ENCODE data around the gene ELOVL6. TPM values are rescaled to one million over a fixed set of nuclear protein-coding genes. Genes with fewer than 3 reads are reported as not detected.
A peak's percentile ranks its signal among the peaks of the same experiment; 100 is the strongest.

Gene ELOVL6
- total RNA-seq, 1 experiment from 2014 or later: 2.2 TPM

- Histone ChIP-seq H3K4me3 (ENCODE audit: low read length) (peak overlapping the region; percentile 82), H3K36me3 (ENCODE audit: low read depth, low read length) (no peaks in the 10 kb centered on the region), H3K9me2 (replicated peaks; ENCODE audit: low read length) (no peaks in the 10 kb centered on the region), H3K4me1 (ENCODE audit: insufficient read depth, low read length) (peaks cover 5% of the 10 kb centered on the region; the same call in 1 of the 2 replicates), H3K79me2 (ENCODE audit: low read length) (peaks cover 17% of the 10 kb centered on the region), H2AFZ (ENCODE audit: low read length) (peak overlapping the region; percentile 99), H3K4me2 (ENCODE audit: low read length) (peak overlapping the region; percentile 85), H4K20me1 (ENCODE audit: low read length) (no peaks in the 10 kb centered on the region), H3K27ac (ENCODE audit: low read length) (no peak overlapping the region), H3K9me3 (ENCODE audit: low read length) (no peaks in the 10 kb centered on the region), H3F3A (ENCODE audit: low read length, unreplicated experiment) (no peaks in the 10 kb centered on the region), H3K9ac (ENCODE audit: low read length) (peak overlapping the region; percentile 79), H3K27me3 (ENCODE audit: low read length) (no peaks in the 10 kb centered on the region)
- no TSS peak for BruUV-seq (replicated peaks)
- POLR2A ChIA-PET (ENCODE audit: unreplicated experiment): no interaction called here
- TF ChIP-seq CTCF (conservative IDR thresholded peaks at IDR 0.05; ENCODE audit: low read depth, low read length): no peak
- TF ChIP-seq EZH2phosphoT487 (IDR thresholded peaks at IDR 0.05; ENCODE audit: borderline replicate concordance, low read length): no peak
- no peak for TF ChIP-seq EZH2 (IDR thresholded peaks at IDR 0.05; ENCODE audit: low read length, unreplicated experiment)
- DNase-seq: peak; percentile 22
- CTCF ChIA-PET: interaction anchor here (0.8 kb wide), 1 partner anchor 149 kb away, joined by 13 read pairs; no protein-coding TSS in a partner anchor
- peak; percentile 8 for ATAC-seq
- intact Hi-C loops (cut with micrococcal nuclease): loop anchor here (5.0 kb wide), 5 partner anchors 36 to 319 kb away; no protein-coding TSS in a partner anchor
Measured at GRCh38 chr4:110198049-110198434, 373 bp downstream of the ELOVL6 start.

GRCh38 chr4:110197529-110198042 is 829 bp downstream of the ELOVL6 start:
- Histone ChIP-seq H3K9ac (ENCODE audit: low read length) (peak overlapping the region; percentile 79), H3K27ac (ENCODE audit: low read length) (0 out of 2 replicates have a peak overlapping the region, but pooled peaks have one; percentile 32), H3K36me3 (ENCODE audit: low read depth, low read length) (no peaks in the 10 kb centered on the region), H3K4me1 (ENCODE audit: insufficient read depth, low read length) (peaks cover 5% of the 10 kb centered on the region; the same call in 1 of the 2 replicates), H3F3A (ENCODE audit: low read length, unreplicated experiment) (no peaks in the 10 kb centered on the region), H2AFZ (ENCODE audit: low read length) (peak overlapping the region; percentile 99), H3K9me3 (ENCODE audit: low read length) (no peaks in the 10 kb centered on the region), H3K9me2 (replicated peaks; ENCODE audit: low read length) (no peaks in the 10 kb centered on the region), H3K27me3 (ENCODE audit: low read length) (no peaks in the 10 kb centered on the region), H3K4me2 (ENCODE audit: low read length) (peak overlapping the region; percentile 85), H4K20me1 (ENCODE audit: low read length) (no peaks in the 10 kb centered on the region), H3K79me2 (ENCODE audit: low read length) (peaks cover 17% of the 10 kb centered on the region), H3K4me3 (ENCODE audit: low read length) (peak overlapping the region; percentile 82)
- BruUV-seq (replicated peaks): no TSS peak
- POLR2A ChIA-PET (ENCODE audit: unreplicated experiment): no interaction called here
- ATAC-seq (peak; percentile 13), DNase-seq (peak; percentile 15)
- no peak for TF ChIP-seq CTCF (conservative IDR thresholded peaks at IDR 0.05; ENCODE audit: low read depth, low read length)
- TF ChIP-seq EZH2 (IDR thresholded peaks at IDR 0.05; ENCODE audit: low read length, unreplicated experiment): no peak
- TF ChIP-seq EZH2phosphoT487 (IDR thresholded peaks at IDR 0.05; ENCODE audit: borderline replicate concordance, low read length): no peak
- intact Hi-C loops (cut with micrococcal nuclease): loop anchor here (5.0 kb wide), 5 partner anchors 35 to 320 kb away; no protein-coding TSS in a partner anchor
- CTCF ChIA-PET: no interaction called here
